GM21529 (cell line): Measurements from ENCODE around the gene RNF112.

ENCODE experiments used
- ATAC-seq: cut with Tn5 transposase; IDR thresholded peaks from one replicate; pipeline ENCODE4 v1.9.1; 2021; ENCODE audit not compliant: unreplicated experiment

RNF112 gene

DNA sequence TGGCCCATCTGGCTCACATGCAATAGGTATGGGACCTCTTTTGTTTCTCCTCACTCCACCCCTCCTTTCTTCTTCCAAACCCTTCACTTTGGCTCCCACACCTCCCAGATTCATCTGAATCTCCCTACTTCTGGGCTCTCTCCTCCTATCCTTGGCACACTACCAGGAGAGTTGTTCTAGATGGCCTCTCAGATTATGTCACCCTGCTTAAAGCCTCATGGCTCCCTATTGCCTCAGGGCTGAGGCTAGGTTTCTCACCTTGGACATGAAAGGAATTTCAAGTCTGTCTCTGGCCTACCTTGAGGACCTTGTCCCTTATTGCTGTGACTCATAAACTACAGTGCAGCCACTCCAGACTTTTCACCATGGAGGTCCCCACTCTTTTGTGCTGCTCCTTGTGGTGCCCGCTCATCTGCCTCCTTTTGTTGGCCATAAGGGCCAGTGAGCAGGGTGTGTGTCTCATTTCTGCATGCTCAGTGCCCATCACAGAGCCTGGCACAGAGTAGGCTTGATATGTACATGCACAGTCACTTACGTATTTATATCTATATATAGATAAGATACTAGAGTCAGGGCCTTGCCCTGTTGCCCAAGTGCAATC, 23.0 kb upstream of the RNF112 start:
- ATAC-seq = no peak

DNA sequence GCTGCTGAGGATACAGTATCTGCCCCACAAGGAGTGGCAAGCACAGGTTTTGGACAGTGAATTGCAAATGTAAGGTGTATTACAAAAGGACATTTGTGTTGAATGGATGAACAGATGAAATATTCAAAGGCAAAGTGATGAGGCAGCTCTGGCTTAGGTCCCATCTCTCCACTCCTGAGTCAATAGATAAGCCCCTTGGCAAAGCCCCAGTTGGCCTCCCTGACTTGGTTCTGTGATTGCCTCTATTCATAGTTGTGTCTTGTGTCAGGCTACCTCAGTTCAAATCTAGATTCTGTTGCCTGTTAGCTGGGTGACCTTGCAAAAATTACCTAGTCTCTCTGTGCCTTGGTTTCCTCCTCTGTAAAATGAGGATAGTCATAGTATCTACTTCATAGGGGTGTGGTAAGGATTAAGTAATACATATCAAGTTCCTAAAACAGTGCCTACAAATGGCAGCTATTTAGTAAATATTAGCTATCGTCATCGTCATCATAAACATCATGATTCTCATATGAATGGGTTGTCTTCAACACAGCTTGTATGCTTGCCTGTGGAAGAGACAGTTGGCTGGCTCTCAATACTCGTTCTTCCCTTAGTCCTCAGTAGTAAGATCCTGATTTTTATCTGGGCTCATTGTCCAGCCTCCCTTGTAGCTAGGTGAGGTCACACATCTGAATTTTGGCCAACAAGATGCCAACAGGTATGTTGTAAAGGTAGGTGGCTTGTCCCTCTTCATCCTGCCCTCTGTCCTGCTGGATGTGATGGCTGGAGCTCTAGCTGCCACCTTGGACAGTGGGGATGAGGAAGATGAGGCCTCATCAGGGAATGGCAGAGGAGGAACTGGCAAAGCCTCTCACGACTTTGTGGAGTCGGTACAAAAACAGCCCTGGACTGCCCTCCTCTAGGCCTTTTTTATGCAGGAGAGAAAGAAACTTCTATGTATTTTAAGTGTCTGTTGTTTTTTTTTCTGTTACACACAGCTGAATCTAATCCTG, 21.9 kb upstream of the RNF112 start:
- ATAC-seq = no peak

DNA sequence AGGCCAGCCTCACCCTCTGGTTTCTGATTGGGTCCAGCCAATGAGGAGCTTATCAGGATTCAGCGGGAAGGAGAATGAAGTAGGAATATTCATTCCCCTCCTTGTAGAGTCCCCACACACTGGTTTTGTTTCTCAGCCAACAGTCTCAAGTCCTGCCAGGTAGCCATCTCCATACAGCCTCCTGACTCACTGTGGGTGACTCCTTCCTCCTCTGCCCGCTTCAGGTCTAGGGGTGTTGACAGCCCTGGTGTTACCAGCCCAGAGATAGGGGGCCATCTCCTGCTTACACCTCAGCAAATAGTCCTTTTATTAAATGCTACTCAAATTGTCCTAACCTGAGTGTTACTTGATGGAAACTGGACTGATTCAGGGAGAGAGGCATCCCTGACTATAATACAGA, 20.1 kb upstream of the RNF112 start:
- no peak for ATAC-seq

DNA sequence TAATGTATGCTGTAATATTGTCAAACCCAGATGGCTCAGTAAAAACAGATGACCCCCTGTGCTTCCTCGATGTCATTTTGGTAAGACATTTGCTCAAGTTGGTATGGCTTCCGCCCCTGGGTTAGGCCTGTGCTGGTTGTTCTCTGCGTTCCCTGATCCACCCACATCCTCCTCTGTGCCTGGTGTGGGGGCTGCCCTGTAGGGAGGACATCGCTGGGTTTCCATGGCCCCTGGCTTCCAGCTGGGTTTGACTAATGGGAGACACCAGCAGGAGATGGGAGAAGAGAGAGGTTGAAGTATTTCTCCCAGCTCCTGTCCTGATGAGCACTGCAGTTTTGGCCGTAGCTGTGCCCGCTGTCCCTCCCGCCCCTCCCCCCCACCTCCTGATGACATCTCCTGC, 19.6 kb upstream of the RNF112 start:
- no peak for ATAC-seq

DNA sequence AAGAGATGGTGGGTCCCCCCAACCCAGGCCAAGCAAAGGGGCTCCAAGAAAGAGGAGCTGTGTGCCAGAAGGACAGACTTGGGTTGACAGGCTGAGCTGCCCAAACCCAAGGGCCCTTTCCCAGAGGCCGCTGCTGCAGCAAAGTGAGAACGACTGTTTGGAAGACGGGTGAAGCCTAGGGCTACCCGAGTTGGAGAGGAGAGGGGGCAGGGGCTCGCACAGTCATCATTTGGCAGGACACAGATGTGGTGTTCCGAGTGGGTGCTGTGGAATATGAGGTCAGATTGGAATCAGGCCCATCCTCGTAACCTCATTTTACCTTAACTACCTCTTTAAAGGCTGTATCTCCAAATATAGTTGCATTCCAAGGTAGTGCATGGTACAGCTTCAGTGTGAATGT, 18.7 kb upstream of the RNF112 start:
- no peak for ATAC-seq

DNA sequence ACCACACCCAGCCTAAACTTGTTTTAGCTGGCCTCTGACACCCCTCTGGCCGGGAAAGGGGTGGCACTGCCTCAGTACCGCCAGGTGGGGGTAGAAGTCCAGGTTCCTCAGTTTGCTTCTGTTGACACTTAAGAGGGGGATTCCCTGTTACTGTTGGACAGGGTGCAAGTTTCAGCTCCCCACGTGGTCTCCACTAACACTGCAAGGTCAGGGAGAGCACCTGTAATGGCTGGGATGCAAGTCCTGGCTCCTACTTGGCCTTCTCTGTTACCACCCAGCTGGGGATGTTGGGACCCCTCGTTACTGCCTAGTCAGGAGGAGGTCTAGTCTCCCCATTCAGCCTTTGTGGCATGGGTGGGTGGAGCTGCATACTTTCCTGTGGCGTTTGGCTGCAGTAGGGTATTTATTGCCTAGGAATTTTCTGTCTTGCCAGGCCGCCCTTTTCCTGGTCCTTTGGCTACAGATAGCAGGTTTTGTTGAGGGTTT, 13.4 kb upstream of the RNF112 start:
- ATAC-seq = no peak

DNA sequence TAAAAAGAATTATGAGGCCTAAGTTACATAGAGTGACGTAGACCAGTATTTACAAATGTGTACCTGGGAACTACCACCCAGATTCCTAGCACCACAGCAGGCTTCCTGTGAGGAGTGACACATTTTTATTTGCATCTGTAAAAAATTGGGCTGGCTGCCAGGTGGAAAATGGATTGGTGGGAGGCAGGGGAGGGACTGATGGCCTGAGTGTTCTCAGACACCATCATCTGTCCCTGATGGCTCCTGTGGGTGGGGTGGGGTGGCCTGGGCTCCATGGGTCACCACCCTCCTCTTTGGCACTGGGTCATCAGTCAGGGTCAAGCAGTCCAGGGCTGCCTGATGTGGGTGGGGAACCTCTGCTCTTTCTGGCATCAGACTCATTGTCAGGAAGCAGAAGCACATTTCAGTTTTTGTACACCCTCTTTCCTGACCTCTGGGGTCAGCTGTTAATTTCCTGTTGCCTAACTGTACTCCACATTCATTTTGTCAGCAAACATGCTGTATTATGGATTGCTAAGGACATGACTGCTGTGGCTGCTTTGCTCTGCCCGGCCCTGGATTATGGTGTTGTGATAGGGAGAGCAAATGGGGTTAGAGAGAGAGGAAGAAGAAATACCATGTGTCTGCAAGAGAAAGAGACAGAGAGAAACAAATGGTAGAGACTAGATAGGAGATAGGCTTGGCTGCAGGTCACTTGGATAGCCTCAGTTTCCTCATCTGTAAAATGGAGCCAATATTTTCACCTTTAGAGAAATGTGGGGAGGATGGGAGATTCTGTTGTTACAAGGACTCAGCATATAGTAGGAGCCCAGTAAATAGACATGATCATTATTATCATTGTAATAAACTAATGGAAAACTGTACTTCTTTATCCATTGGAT, 12.5 kb upstream of the RNF112 start:
- no peak for ATAC-seq

DNA sequence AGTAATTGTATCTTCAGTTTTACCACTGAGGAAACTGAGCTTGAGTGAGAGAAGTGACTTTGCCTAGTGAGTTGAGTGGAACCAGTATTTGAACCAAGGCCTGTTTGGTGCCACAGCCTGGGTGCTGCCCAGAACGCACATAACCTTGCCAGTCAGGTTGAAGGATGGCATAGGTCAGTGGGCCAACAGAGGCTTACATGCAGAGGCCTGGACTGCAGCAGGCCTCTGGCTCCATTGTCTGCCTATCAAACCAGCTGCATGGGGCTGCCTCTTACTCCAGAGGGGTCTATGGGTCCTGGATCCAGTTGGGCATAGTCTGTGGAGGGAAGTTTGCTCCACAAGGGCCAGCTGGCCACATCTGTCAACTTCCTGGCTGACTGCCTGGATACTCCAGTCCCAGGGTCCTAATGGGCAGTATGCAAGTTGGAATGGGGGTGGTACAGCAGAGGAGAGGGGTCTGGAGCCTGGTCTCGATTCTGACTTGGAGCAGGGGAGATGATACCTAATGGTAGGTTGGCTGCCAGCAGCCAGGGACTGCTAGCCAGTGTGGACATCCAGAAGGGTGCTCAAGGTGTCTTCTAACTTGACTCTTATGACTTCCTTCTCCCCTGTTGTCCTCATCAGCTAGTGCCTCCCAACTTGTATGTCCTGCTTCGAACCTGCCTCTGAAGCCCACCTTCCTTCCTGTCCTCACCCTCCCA, 11.1 kb upstream of the RNF112 start:
- no peak for ATAC-seq

DNA sequence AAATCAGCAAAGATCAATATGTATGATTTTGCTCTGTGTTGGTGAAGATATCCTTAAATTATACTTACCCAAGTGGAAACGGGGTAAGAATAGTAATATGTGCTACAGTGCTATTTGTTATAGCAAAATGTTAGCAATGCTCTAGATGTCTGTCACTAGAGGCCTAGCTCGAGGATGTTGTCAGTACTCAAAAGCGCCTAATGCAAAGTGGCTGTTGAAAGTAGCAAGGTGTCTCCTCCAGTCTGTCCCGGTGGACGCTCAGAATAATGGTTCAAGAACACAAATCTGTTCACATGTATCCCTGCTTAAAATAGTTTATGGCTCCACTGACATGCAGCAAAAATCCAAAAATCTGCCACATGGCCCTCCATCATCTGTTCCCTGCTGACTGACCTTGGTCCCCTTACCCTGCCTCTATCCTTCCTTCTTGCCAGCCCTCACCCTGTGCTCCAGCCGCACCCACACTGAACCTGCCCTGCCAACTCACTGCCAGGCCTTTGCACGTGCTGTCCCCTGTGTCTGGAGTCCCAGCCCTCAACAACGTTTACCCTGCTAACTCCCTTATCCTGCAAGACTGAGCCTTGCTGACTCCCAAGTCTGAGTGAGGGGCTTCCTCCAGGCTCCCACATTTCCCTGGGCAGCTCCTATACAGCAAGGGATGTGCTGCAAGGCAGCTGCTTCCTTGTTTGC, 9.6 kb upstream of the RNF112 start:
- no peak for ATAC-seq

DNA sequence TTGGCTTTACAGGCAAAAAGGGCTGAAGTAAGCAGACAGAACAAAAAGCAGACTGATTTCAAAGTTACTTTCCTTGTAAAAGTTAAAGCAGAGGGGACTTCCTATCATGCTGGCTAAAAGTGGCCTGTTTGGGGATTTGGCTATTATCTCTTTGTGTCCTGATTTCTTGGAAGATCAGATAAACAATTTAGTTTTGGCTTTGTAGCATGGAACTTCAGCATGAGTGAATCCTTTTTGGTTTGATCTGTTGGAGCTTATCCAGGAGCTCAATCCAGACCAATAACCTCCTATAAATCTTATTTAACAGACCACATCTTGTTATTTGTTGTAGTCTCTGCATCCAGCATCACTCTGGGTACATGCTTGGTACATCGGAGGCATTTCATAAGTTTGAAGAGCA, 8.9 kb upstream of the RNF112 start:
- ATAC-seq = no peak

DNA sequence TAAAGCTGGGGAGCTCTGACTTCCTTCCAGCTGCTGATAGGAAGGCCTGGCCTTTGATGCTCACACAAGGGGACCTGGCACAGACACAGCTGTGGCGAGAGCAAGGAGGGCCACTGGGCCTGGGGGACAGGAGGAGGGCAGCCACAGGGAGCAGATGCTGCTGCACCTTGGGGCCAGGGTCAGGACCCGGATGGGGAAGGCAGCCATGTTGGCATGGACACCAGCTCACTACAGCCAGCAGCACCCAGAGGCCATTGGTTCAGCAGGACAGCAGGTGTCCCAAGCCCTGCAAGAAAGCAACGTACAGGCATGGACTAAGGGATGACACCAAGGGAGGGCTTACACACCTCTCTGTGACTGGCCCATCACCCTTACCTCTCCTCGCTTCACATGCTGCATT, 8.0 kb upstream of the RNF112 start:
- no peak for ATAC-seq

DNA sequence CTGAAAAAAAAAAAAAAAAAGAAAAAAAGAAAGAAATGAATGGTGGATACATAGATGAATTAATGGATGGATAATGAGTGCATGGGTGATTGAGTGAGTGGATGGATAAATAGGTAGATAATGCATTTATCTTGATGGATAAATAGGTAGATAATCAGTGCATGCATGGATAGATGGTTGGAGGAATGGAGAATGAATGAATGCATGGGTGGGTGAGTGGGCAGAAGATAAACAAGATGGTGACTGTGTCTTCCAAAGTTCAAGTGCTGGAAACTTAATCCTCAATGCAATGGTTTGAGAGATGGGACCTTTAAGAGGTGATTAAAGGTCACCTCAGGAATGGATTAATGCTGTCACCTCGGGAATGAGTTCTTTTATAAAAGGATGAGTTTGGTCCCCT, 6.8 kb upstream of the RNF112 start:
- no peak for ATAC-seq

DNA sequence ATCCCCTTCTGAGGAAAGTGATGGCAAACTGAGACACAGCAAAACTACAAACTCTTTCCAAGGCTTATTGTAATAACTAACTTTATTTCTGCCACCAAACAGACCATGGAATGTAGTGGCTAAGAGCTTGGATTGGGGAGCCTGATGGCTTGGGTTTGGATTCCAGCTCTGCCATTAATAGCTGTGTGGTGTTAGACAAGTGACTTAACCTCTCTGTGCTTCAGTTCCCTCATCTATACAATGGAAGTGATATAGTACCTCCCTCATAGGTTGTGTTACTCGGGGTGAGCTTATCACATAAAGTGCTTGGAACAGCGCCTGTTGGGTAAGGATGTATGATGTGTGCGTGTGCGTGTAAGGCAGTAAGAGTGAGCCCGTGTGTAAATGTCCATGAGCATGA, 5.9 kb upstream of the RNF112 start:
- ATAC-seq = no peak

DNA sequence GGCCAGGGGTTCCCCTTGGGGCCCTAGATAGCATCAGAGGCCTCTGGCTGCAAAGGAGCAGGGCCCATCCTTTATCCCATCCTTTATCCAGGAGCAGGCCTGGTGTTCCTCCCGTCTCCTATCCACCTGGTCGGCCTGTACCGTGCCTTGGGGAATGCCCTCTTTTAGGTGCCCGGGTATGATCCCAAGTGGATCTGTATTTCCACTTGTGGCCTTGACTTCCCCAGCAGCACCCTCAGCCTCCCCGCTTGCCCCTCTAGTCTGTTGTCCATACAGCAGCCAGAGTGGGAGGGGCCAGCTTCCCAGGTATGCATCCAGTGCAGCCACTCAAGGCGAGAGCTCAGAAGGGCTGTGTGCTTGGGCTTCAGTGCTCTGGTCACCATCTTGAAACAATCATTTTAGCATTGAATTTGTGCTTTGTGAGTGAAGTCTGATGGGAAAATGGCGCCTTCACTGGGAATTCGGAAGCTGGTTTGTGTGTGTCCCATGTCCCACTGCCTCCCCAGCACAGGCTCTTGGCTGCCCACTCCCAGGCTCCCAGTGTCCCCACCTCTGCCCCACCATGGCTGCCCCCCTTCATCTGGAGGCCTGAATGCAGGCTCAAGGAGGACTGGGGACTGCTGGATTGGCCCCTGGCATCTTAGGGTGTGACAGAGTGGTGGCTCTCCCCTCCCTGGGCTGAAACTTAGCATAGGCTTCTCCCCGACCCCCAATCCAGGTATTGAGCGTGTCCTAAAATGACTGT, 3.3 kb upstream of the RNF112 start:
- no peak for ATAC-seq

DNA sequence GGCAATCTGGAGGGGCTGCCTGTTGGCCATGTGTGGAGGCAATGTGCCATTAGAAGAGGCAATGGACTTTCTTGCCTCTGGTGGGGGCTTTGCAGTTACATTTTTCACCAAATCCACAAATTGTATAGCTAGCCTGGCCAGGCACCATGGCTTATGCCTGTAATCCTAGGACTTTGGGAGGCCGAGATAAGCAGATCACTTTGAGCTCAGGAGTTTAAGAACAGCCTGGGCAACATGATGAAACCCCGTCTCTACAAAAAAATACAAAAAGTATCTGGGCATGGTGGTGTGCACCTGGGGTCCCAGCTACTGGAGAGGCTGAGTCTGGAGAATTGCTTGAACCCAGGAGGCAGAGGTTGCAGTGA, 2.7 kb upstream of the RNF112 start:
- no peak for ATAC-seq

DNA sequence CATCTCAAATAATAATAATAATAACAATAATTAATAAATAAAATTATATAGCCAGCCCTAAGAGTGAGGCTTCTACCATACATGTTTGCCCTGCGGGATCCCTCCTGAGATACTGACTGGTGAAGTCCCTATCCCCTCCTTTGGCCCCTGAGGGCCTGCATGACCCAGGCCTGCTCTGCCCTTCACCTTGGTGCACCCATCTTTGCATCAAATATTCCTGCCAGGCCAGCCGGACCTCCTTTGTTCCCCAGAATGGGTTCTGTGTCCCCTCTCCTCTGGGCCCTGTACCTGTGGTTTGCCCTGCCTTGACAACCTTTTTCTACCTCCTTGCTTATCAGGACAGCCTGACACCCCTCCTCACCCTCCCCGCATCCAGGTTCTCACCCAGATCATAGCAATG, 2.0 kb upstream of the RNF112 start:
- ATAC-seq = no peak

DNA sequence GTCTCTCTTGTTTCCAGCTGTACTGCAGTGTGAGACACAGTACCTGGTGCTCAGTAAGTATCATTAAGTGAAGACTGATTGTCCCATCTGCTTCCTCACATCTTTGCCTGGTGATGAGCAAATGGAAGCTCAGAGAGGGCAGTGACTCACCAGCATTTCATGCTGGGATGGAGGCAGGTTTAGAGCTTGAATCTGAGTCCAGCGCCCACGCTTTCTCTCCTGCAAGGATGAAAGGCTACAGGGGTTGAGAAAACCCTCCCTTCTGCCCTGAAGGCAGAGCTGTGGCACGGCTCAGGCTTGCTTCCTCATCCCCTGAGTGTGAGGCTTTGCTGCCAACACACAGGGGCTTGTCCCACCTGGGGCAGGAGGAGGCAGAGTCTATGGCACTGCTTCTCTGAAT, 1.5 kb upstream of the RNF112 start:
- ATAC-seq = no peak

DNA sequence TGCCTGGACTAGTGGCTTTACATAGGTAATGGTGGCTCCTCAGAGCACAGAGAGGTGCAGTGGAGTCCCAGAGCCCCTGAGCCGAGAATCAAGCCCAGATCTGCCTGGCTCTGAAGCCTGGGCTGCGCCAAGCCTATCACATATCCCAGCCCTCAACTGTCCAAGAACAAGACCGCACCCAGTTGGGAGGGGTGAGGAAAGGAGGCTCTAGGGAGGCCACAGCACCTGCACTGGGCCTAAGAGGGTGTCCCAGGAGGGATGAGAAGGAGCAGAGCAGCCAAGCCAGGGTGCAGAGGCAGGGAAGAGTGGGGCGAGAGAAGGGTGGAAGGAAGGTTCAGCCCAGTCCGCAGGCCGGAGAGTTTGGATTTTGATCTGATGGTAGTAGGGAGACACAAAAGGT, 941 bp upstream of the RNF112 start:
- ATAC-seq = no peak

DNA sequence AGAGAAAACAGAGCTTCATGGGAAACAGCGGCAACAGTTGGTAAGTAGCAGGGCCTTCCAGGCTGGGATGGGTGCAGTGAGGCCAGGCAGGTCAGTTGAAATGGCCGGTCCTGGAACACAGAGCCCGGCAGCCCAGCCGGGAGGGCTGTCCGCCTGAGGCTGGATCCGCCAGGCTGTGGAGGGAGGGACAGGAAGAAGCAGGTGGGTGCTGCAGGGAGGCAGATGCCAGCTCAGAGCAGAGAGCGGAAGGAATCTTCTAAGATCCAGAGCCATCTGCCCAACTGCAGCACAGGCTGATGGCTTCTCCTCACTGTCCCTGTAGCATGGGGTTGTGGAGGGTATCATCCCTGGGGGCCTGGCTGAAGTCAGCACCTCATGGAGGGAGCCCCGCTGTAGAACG, 599 bp downstream of the RNF112 start:
- ATAC-seq = no peak

DNA sequence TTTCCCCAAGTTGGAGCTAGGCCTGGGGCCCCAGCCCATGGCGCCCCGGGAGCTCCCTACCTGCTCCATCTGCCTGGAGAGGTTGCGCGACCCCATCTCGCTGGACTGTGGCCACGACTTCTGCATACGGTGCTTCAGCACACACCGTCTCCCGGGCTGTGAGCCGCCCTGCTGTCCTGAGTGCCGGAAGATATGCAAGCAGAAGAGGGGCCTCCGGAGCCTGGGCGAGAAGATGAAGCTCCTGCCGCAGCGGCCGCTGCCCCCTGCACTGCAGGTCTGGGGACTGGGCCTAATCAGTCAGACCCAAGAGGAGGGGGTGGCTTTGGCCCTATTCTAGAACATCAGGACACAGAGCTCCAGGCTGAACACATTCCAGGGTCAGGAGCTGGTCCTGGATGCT, 1.5 kb downstream of the RNF112 start:
- ATAC-seq = no peak
